Ovary (tissue), 3 donors: Measurements from ENCODE around the gene RACGAP1.
A peak's percentile ranks its signal among the peaks of the same experiment; 100 is the strongest.

Source experiments
- CTCF ChIP-seq, 3 donors: fragments of 450-650 bp in 2 of 3; fragments of 200-600 bp in 1 of 3; IDR thresholded peaks; one replicate each; pipeline versions ENCODE4 v1.5.1 to v1.8.0; 2016 to 2022; ENCODE audit warnings: antibody characterized with exemption in 3 of 3, mild to moderate bottlenecking in 1 of 3
- POLR2A ChIP-seq: fragments of 450-650 bp; IDR thresholded peaks from one replicate; pipeline ENCODE4 v1.6.1; 2017; ENCODE audit warnings: antibody characterized with exemption, mild to moderate bottlenecking, moderate library complexity
- donor health status: DM: no; HTN: no; CAD: no.

- TF ChIP-seq CTCF (IDR thresholded peaks at IDR 0.05) (peak; percentile 78 to 85 (median 85)), POLR2A (peak; percentile 19)
Measured at GRCh38 chr12:50039151-50039835, 14.0 kb upstream of the RACGAP1 start.
